Ramos (cell line): ENCODE data around the gene IL18BP.

ENCODE experiments used
- in situ Hi-C: fragments of 300-500 bp; cut with MboI; formaldehyde crosslinking; loops from one replicate; pipeline ENCODE4 v1.14.3; 2022; ENCODE audit warnings: low sequenced_read_pairs; ENCODE audit not compliant: unreplicated experiment

Gene IL18BP

GRCh38 chr11:71998649-71999310, at the start of gene IL18BP:
IL18BP (plus strand) TSS chr11:71998909; CDS start chr11:71999985, 1,076 bp downstream.
- in situ Hi-C loops, result loop anchor here (25.0 kb wide), 1 partner anchor 414 kb away; no protein-coding TSS in a partner anchor

- in situ Hi-C loops, result no loop called here
Observed at GRCh38 chr11:71949034-71949433, 49.7 kb upstream of the IL18BP start.

DNA sequence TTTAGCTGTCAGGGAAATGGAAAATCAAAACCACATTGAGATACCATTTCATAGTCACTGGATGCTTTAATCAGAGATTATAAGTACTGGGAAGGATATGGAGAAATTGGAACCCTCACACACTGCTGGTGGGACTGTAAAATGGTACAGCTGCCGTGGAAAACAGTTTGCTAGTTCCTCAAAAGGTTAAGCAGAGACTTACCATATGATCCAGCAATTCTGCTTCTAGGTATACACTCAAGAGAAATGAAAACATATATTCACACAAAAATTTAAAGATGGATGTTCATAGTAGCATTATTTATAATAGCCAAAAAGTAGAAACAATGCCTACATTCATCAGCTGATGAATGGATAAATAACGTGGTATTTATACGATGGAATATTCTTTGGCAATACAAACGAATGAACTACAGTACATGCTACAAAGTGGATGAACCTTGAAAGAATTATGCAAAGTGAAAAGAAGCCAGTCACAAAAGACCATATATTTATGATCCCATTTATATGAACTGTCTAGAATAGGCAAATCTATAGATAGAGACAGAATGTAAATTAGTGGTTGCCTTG, 46.9 kb upstream of the IL18BP start:
- in situ Hi-C loops, result no loop called here

GRCh38 chr11:71955898-71956456, 42.7 kb upstream of the IL18BP start:
- in situ Hi-C loops, result no loop called here

- in situ Hi-C loops, result no loop called here
Observed at GRCh38 chr11:71962428-71963038, 36.2 kb upstream of the IL18BP start.

DNA sequence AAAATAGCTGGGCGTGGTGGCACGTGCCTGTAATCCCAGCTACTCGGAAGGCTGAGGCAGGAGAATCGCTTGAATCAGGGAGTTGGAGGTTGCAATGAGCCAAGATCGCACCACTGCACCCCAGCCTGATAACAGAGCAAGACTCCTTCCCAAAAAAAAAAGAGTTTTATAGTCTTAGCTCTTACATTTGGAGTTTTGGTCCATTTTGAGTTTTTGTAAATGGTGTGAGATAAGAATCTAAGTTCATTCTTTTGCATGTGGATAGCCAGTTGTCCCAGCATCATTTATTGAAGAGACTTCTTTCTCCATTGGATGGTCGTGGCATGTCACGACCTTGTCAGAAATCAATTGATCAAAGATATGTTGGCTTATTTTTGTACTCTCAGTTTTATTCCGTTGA, 35.2 kb upstream of the IL18BP start:
- in situ Hi-C loops, result no loop called here

- in situ Hi-C loops, result no loop called here
Observed at GRCh38 chr11:71964641-71965040, 34.1 kb upstream of the IL18BP start.

DNA sequence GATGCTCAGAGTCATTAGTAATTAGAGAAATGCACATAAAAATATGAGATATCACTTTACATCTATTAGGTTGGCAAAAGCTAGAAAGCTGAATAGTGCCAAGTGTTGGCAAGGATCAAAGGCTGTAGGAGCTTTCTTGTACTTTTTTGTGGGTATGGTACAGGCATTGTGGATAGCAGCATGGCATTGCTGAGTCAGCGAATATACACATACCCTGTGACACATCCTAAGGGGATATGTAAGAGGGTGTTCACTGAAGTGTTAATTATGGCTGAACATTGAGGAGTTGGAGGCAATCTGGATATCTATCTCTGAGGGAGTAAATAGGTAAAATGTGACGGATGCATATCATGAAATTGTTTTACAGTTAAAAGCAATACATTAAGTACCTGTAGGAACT, 27.0 kb upstream of the IL18BP start:
- in situ Hi-C loops, result no loop called here

GRCh38 chr11:71976551-71976950, 22.2 kb upstream of the IL18BP start:
- in situ Hi-C loops, result loop anchor here (25.0 kb wide), 1 partner anchor 436 kb away; no protein-coding TSS in a partner anchor

GRCh38 chr11:71977090-71977489, 21.6 kb upstream of the IL18BP start:
- in situ Hi-C loops, result loop anchor here (25.0 kb wide), 1 partner anchor 435 kb away; no protein-coding TSS in a partner anchor

- in situ Hi-C loops, result loop anchor here (25.0 kb wide), 1 partner anchor 434 kb away; no protein-coding TSS in a partner anchor
Observed at GRCh38 chr11:71977743-71978418, 20.8 kb upstream of the IL18BP start.

GRCh38 chr11:71979094-71979493, 19.6 kb upstream of the IL18BP start:
- in situ Hi-C loops, result loop anchor here (25.0 kb wide), 1 partner anchor 433 kb away; no protein-coding TSS in a partner anchor

DNA sequence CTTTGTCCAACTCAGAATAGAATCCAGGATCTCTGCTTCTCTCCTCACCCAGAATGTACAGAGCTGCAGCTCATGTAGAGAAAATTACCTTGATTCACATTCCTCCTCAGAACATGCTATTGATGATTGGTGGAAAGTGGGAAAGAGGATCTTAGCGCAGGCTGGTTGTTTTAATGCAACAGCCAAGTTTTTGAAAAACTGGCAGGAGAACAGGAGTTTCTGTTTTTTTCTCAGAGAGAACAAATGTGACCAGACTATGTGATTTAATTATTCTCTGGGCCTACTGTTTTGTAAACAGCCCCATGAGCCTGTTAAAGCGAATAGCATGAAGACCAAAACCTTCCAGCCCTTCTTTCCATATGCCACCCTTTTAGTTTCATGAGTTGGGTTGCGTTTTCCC, 19.1 kb upstream of the IL18BP start:
- in situ Hi-C loops, result loop anchor here (25.0 kb wide), 1 partner anchor 433 kb away; no protein-coding TSS in a partner anchor

GRCh38 chr11:71986131-71986530, 12.6 kb upstream of the IL18BP start:
- in situ Hi-C loops, result loop anchor here (25.0 kb wide), 1 partner anchor 426 kb away; no protein-coding TSS in a partner anchor

- in situ Hi-C loops, result loop anchor here (25.0 kb wide), 1 partner anchor 425 kb away; no protein-coding TSS in a partner anchor
Observed at GRCh38 chr11:71987521-71987920, 11.2 kb upstream of the IL18BP start.

DNA sequence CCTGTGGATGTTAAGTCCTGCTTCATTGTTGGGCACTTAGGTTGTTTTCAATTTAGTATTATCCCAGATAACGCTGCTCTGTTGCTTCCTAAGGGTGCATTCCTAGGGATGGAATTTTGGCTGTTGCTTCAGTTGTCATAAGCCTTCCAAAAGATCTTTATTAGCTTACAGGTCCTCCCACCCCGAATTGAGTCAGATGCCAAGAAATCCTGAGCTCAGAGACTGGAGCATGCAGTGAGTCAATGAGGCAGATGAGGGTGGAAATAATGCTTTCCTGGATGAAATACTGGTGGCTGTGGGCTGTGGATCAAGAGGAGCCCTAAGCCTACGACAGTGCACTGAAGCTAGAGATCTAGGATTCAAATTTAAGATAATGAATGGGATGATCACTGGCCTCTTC, 10.7 kb upstream of the IL18BP start:
- in situ Hi-C loops, result loop anchor here (25.0 kb wide), 1 partner anchor 424 kb away; no protein-coding TSS in a partner anchor

- in situ Hi-C loops, result loop anchor here (25.0 kb wide), 1 partner anchor 422 kb away; no protein-coding TSS in a partner anchor
Observed at GRCh38 chr11:71990701-71991100, 8.0 kb upstream of the IL18BP start.

DNA sequence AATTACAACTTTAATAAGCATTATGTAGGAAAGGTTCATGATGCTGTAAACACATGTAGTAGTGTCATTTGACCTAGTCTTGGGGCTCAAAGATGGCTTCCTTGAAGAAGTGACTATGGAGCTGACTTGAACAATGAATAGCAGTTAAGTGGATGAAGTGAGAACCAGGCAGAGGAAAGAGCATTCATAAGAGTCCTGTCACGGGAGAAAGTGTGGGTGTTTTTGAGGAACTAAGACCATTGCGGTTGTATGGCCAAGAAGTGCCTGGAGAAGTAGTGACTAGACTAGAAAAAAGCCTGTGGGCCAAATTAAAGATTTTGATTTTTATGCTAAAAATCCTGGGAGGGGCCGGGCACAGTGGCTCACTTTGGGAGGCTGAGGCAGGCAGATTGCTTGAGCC, 7.2 kb upstream of the IL18BP start:
- in situ Hi-C loops, result loop anchor here (25.0 kb wide), 1 partner anchor 421 kb away; no protein-coding TSS in a partner anchor

- in situ Hi-C loops, result loop anchor here (25.0 kb wide), 1 partner anchor 420 kb away; no protein-coding TSS in a partner anchor
Observed at GRCh38 chr11:71992136-71992730, 6.5 kb upstream of the IL18BP start.
